NCI-H1930 (cell line): ENCODE results near the gene KRTAP5-3.
"Not testable (repeated sequence)": the region's sequence is repeated elsewhere in the genome, so short reads cannot be mapped to it uniquely, and the experiment has no call there.

Experiments
- DNase-seq, 2 experiments: peaks; one replicate each; lab custom pipeline; 2025; lab: John Stamatoyannopoulos, UW

Gene KRTAP5-3

GRCh38 chr11:1582909-1583308 is 25.4 kb downstream of the KRTAP5-3 start:
- not testable (repeated sequence) for DNase-seq

- DNase-seq = no peak
Measured at GRCh38 chr11:1581976-1582375, 26.3 kb downstream of the KRTAP5-3 start.

- DNase-seq = no peak
Measured at GRCh38 chr11:1576825-1577224, 31.4 kb downstream of the KRTAP5-3 start.

GRCh38 chr11:1575756-1576155 is 32.5 kb downstream of the KRTAP5-3 start:
- DNase-seq = not testable (repeated sequence)

GRCh38 chr11:1574933-1575242 is 33.4 kb downstream of the KRTAP5-3 start:
- DNase-seq = no peak

- peak in 1 of 2 experiments; percentile 66 for DNase-seq
Measured at GRCh38 chr11:1574238-1574932, 33.9 kb downstream of the KRTAP5-3 start.

- DNase-seq = peak in 1 of 2 experiments; percentile 66
Measured at GRCh38 chr11:1573903-1574237, 34.4 kb downstream of the KRTAP5-3 start.

- no peak for DNase-seq
Measured at GRCh38 chr11:1573077-1573902, 35.0 kb downstream of the KRTAP5-3 start.

GRCh38 chr11:1572197-1573076 is 35.8 kb downstream of the KRTAP5-3 start, which contains the start of gene DUSP8:
Gene DUSP8 (minus strand): TSS chr11:1572271. CDS start chr11:1565826, 6,445 bp downstream.
- DNase-seq = peak; percentile 71 to 87

- DNase-seq = no peak
Measured at GRCh38 chr11:1571760-1572196, 36.5 kb downstream of the KRTAP5-3 start.

- DNase-seq = no peak
Measured at GRCh38 chr11:1570896-1571759, 37.1 kb downstream of the KRTAP5-3 start.

- DNase-seq = no peak
Measured at GRCh38 chr11:1570531-1570895, 37.8 kb downstream of the KRTAP5-3 start.

- no peak for DNase-seq
Measured at GRCh38 chr11:1570001-1570453, 38.2 kb downstream of the KRTAP5-3 start.

- DNase-seq = no peak
Measured at GRCh38 chr11:1569251-1569780, 38.9 kb downstream of the KRTAP5-3 start.

GRCh38 chr11:1568441-1568911 is 39.8 kb downstream of the KRTAP5-3 start:
- DNase-seq = no peak

GRCh38 chr11:1567721-1568100 is 40.6 kb downstream of the KRTAP5-3 start:
- DNase-seq = no peak

GRCh38 chr11:1567052-1567720 is 41.1 kb downstream of the KRTAP5-3 start:
- no peak for DNase-seq

GRCh38 chr11:1566381-1567051 is 41.7 kb downstream of the KRTAP5-3 start:
- no peak for DNase-seq

GRCh38 chr11:1565904-1566247 is 42.4 kb downstream of the KRTAP5-3 start:
- no peak for DNase-seq
